Stimulated activated naive CD8-positive, alpha-beta T cell treated with anti-CD3 and anti-CD28 coated beads, Interleukin-15, Interleukin-2, amounts not matched to agents 100 U/mL and 50 U/mL, for 24 hours (primary cell): Measurements from ENCODE around the gene HPD.

Experiments used
- ATAC-seq: fragments of 150-1000 bp; cut with Tn5 transposase; one replicate; pipeline ENCODE4 v1.10.0; 2021
- DNase-seq: peaks from one replicate; pipeline ENCODE4 v3.0.0; 2021

The HPD gene

GRCh38 chr12:121828306-121828705 is 30.4 kb downstream of the HPD start:
- ATAC-seq = no peak
- no peak for DNase-seq

GRCh38 chr12:121827351-121828099 is 31.1 kb downstream of the HPD start:
- ATAC-seq = no peak
- DNase-seq = no peak

- DNase-seq (no peak), ATAC-seq (no peak)
Observed at GRCh38 chr12:121826318-121827150, 32.1 kb downstream of the HPD start.

- ATAC-seq (no peak), DNase-seq (no peak)
Observed at GRCh38 chr12:121825041-121825523, 33.6 kb downstream of the HPD start.

DNA sequence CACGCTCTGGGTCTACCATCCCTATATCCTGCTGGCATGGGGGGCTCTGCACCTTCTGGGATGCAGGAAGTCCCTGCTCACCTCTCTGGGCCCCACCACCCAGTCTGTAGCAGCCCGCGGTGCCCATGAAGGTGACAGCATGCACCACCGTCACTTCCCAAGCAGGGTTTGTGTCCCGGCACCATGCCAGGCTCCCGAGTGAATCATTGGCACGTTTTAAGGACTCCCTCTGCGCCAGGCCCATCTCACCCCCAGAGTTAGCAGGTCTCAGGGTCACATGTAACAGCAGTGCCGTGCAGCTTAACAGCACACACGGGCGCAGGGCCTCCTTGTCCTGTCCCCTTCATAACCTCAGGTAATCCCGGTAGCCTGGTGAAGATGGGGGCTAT is 34.9 kb downstream of the HPD start:
- no peak for ATAC-seq
- no peak for DNase-seq

DNA sequence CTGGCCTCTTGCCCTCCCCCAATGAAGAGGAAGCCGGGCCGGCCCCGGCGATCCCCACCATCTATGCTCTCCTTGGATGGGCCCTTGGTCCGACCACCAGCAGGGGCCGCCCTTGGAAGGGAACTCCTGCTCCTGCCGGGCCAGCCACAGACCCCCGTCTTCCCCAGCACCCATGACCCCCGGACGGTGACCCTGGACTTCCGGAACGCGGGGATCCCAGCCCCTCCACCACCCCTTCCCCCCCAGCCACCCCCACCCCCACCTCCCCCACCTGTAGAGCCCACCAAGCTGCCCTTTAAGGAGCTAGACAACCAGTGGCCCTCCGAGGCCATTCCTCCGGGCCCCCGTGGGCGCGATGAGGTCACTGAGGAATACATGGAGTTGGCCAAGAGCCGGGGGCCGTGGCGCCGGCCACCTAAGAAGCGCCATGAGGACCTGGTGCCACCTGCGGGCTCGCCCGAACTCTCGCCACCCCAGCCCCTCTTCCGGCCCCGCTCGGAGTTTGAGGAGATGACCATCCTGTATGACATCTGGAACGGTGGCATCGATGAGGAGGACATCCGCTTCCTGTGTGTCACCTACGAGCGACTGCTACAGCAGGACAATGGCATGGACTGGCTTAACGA is 35.4 kb downstream of the HPD start:
- no peak for ATAC-seq
- DNase-seq = no peak

DNA sequence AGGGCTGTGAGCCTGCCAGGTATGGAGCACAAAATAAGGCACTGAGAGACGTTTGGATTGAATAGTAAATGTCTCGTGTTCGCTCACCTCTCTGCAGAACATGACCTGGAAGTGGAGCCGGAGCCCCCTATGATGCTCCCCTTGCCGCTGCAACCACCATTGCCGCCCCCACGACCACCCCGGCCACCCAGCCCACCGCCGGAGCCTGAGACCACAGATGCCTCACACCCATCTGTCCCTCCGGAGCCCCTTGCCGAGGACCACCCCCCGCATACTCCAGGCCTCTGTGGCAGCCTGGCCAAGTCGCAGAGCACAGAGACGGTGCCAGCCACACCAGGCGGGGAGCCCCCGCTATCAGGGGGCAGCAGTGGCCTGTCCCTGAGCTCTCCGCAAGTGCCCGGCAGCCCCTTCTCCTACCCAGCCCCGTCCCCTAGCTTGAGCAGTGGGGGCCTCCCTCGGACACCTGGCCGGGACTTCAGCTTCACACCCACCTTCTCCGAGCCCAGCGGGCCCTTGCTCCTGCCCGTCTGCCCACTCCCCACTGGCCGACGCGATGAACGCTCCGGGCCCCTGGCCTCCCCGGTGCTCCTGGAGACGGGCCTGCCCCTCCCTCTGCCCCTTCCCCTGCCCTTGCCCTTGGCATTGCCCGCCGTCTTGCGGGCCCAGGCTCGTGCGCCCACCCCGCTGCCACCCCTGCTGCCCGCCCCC is 36.1 kb downstream of the HPD start:
- DNase-seq (no peak), ATAC-seq (no peak)

- ATAC-seq (no peak), DNase-seq (no peak)
Observed at GRCh38 chr12:121820056-121820455, 38.6 kb downstream of the HPD start.

DNA sequence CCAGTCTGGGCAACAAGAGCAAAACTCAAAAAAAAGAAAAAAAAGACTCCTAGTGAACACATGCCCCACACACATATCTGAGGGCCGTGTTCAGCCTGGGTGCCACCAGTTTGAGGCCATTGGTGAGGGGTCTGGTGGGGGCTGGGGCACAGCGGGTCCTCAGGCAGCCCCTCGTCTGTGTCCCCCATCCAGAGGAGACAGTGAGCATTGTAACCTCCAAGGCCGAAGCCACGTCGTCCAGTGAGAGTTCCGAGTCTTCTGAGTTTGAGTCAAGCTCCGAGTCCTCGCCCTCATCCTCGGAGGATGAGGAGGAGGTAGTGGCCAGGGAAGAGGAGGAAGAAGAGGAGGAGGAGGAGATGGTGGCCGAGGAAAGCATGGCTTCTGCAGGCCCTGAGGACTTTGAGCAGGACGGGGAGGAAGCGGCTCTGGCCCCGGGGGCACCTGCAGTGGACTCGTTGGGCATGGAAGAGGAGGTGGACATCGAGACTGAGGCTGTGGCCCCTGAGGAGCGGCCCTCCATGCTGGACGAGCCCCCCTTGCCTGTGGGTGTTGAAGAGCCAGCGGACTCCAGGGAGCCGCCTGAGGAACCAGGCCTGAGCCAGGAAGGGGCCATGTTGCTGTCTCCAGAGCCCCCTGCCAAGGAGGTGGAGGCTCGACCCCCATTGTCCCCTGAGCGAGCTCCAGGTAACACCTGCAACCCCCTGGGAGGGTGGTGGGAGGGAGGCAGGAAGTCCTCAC is 39.3 kb downstream of the HPD start:
- no peak for DNase-seq
- ATAC-seq = no peak

- ATAC-seq (no peak), DNase-seq (no peak)
Observed at GRCh38 chr12:121817648-121818043, 41.0 kb downstream of the HPD start.

DNA sequence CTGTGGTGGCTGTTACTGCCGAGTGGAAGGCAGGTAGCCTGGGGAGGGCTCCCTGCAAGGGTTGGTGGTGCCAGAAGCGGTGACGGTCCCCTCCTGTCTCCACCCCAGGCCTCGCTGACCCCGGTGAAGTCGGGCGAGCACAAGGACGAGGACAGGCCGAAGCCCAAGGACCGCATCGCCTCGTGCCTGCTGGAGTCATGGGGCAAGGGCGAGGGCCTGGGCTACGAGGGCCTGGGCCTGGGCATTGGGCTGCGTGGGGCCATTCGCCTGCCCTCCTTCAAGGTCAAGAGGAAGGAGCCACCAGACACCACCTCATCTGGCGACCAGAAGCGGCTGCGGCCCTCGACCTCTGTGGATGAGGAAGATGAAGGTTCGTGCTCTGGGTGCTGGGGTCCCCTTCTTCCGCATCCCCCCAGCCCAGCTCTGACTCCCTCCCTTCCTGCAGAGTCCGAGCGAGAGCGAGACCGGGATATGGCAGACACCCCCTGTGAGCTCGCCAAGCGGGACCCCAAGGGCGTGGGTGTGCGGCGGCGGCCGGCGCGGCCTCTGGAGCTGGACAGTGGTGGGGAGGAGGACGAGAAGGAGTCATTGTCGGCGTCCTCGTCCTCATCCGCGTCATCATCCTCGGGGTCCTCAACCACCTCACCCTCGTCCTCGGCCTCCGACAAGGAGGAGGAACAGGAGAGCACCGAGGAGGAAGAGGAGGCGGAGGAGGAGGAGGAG is 41.6 kb downstream of the HPD start:
- ATAC-seq (no peak), DNase-seq (no peak)

DNA sequence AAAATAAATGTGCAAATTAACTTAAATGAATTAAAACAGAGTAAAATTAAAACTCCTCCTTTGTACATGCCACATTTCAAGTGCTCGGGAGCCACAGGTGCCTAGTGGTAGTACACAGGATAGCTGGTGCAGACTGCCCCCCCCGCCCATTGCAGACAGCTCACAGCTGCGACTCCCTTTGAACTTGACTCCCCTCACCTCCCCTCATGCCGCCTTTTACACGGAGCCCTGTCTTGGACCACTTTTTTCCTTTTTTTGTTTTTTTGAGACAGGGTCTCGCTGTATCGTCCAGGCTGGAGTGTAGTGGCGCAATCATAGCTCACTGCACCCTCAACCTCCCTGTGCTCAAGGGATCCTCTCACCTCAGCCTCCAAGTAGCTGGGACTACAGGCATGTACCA is 43.4 kb downstream of the HPD start:
- no peak for DNase-seq
- ATAC-seq = no peak

- no peak for ATAC-seq
- no peak for DNase-seq
Observed at GRCh38 chr12:121814429-121815119, 44.1 kb downstream of the HPD start.

DNA sequence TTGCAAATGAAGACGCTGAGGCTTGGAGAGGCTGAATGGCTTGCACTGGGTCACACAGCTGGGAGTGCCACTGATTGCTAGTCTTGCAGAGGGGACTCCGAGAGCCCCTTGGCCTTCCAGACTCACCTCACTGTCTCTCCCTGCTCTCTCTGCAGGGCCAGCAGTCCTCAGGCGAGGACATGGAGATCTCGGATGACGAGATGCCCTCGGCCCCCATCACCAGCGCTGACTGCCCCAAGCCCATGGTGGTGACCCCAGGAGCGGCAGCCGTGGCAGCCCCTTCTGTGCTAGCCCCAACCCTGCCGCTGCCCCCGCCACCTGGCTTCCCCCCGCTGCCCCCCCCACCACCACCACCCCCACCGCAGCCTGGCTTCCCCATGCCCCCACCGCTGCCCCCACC is 44.7 kb downstream of the HPD start:
- ATAC-seq = no peak

GRCh38 chr12:121812921-121813896 is 45.5 kb downstream of the HPD start:
- DNase-seq (no peak), ATAC-seq (no peak)

More for the DNA sequence above, 44.7 kb downstream of the HPD start:
- DNase-seq = no peak

DNA sequence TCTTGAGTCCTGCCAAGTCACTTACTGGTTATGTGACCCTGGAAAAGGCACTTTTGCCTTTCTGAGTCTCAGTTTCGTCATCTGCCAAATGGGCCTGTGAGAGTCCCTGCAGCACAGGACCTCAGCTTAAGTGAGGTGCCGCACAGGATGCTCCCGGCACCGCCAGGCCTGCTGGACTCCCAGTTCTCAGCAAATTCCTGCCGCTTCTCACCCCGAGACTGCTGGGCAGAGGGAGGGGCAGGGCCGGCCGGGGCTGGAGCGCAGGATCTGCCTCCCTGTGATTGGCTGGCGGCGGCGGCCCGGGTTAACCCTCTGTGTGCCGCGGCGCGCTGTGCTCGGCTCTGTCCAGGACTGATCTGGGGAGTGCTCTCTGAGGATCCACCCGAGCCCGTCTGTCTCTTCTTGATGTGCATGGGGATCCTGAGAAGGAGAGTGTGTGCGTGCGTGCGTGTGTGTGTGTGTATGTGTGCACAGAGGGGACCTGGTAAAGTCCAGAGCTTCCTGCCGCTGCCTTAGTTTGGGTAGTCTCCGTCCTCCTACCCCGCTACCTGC is 46.3 kb downstream of the HPD start:
- peak; percentile 61 for DNase-seq
- ATAC-seq = peak; percentile 55

DNA sequence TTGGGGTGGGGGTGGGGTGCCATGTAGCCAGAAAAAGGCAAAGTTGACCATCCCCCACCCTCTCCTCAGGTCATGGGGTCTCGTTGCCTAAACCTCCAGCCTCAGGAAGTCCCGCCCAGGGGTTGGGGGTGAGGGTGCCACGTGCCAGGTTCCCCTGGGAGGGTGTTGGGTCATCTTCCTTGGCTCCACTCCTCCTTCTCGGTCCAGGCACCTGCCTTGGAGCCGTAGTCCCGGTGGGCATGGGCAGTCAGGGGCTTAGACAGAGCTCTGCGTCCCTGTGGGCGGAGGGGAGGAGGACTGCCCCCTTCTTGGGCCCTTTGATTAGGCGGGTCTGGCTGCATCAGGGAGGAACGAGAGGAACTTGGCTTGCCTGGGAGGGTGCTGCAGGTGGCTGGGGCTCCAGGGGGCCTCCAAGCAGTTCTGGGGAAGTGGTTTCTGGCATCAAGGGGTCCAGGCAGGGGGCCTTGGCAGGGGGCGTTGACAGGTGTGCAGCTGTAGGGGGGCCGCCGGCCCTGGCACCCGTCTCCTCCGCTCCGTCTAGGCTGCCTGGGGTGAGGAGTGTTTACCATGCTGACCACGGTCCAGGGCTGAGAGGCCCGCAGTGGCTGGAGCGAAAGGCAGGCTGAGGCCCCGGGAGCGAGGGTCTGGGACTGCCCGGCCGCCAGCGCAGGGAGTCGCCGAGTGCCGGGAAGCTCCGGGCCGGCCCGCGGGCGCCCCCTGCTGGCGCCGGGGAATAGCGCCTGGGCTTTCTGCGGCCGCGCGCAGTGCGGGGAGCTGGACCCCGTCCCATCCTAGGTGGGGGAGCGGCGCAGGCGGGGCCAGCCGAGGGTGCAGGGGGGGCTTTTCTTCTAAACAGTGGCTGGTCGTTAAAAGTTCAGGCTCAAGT is 47.0 kb downstream of the HPD start:
- peak; percentile 87 for ATAC-seq
- DNase-seq = peak; percentile 80
